UCSD-AML1 (cell line): Measurements from ENCODE around the gene TPSD1.
"Not testable (repeated sequence)": the region's sequence is repeated elsewhere in the genome, so short reads cannot be mapped to it uniquely, and the experiment has no call there.

Experiments
- DNase-seq: peaks from one replicate; lab custom pipeline; 2025; ENCODE audit not compliant: unreplicated experiment; lab: John Stamatoyannopoulos, UW

Gene TPSD1

DNA sequence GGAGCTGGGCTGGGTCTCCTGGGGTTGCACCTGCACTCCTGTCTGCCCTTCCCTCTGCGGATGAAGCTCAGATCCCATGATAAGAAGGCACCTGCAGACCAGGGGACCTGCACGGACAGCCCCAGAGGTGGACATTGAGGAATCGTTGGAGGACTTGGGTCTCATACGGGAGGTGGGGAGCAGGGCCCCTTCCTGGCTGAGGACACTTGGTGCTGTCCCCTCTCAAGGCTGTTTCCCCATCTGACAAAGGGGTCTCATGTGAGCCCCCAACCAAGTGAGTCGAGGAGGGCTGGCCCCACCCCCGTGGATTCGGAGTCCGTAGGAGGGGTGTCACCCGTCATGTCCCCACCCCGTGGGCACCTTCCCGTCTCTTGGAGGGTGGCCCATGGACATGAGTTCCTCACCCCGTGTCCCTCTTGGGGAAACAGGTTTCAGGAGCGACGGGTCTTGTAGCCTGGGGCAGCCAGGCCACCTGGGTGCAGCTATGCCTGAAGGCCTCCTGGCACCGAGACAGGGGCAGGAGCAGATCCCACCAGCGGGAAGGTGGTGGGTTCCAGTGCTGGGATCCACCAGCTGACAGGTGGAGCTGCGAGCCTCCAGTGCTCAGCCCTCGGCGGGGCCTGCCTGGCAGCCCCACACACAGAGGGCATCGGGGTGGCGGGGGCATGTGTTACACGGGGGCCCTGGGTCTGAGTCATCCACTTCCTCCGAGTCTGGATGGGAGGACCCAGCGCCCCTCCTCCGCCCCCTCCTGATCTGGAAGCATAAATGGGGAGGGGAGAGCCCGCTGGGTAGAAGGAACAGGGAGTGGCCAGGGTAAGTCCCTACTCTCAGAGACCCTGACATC is at the start of gene TPSD1:
TSS of gene TPSD1 (plus strand) at position 794 of the 847 bp plus-strand sequence. CDS start 212 bp downstream, outside the sequence.
- not testable (repeated sequence) for DNase-seq

DNA sequence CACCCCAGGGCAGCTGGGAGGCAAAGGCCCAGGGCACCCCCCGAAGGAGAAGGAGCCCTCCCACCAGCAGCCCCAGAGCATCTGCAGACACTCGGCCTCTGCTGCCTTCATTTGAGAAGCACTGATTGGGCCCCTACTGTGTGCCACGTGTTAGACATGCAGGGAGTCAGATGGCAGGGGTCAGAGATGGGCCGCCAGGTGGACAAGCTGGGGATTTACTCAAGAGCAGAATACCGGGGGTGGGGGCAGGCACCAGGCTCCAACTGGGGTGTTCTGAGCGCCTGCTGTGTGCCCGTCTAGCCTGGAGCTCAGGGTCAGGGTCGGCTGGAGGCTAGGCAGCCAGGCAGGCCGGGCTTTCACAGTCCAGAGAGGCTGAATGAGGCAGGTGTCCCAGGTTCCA is 49.5 kb upstream of the TPSD1 start:
- DNase-seq = no peak

GRCh38 chr16:1206786-1207185 is 49.1 kb upstream of the TPSD1 start:
- DNase-seq = no peak

DNA sequence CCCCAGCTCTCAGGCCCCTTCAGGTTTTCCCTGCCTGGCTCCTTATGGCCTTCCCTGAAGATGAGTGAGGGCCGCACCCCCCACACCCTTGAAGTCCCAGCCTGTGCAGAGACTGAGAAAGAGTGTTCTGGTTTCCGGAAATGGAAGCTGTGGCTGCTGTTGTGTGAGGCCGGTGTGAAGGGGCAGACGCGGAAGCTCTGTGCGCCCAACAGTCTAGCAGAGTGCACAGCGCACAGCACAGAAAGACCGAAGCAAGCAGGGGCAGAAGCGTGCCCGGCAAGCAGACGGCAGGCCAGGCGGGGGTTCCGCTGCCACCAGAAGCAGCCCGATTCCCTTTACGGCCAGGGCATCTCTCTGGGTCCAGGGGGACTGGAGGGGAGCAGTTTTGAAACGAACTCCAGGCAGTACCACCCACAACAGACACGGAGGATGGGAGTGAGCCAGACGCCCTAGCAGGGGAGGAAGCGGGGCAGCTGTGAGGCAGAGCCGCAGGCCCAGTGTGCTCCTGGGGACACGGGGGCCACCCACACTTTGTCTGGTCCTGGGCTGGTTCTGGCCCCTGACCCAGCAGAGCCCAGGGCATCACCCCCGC is 47.5 kb upstream of the TPSD1 start:
- peak; percentile 60 for DNase-seq

DNA sequence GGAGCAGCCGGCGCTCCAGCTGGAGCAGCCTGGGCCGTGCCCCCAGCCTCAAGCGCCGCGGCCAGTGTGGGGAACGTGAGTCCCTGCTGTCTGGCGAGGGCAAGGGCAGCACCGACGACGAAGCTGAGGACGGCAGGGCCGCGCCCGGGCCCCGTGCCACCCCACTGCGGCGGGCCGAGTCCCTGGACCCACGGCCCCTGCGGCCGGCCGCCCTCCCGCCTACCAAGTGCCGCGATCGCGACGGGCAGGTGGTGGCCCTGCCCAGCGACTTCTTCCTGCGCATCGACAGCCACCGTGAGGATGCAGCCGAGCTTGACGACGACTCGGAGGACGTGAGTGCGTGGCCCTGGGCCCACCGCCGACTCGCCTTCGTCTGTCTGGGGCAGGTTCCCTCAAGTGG is 46.8 kb upstream of the TPSD1 start:
- DNase-seq = no peak

DNA sequence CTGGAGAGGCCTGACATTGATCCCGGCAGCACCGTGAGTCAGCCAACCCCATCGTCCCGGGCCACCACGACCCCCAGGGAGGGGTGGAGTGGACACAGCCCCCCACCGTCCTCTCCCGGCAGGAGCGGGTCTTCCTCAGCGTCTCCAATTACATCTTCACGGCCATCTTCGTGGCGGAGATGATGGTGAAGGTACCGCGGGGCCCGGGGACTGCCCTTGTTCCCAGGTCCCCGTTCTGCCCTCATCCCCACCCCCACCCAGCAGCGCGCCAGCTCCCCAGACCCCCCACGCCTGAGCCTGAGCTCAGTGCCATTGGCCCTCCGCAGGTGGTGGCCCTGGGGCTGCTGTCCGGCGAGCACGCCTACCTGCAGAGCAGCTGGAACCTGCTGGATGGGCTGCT is 45.4 kb upstream of the TPSD1 start:
- no peak for DNase-seq

DNA sequence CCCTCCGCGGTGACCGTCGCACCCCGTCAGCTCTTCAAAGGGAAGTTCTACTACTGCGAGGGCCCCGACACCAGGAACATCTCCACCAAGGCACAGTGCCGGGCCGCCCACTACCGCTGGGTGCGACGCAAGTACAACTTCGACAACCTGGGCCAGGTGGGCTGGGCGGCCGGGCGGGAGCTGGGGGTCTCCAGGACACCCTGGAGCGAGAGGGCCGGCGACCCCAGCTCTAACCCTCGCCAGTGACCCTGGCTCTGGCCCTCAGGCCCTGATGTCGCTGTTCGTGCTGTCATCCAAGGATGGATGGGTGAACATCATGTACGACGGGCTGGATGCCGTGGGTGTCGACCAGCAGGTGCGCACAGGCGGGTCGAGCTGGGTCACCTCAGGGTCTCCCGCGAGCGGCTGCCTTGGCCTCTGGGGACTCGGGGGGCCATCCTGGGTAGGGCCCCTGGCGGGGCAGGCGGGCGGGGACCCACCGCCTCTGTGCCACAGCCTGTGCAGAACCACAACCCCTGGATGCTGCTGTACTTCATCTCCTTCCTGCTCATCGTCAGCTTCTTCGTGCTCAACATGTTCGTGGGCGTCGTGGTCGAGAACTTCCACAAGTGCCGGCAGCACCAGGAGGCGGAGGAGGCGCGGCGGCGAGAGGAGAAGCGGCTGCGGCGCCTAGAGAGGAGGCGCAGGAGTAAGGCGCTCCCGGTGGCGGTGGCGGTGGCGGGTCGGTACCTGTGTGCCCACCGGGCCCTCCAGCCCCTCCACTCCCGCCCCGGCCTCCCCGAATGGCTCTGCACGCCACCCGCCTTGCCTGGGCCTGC is 44.2 kb upstream of the TPSD1 start:
- DNase-seq = no peak

- no peak for DNase-seq
Observed at GRCh38 chr16:1212616-1213194, 43.2 kb upstream of the TPSD1 start.

DNA sequence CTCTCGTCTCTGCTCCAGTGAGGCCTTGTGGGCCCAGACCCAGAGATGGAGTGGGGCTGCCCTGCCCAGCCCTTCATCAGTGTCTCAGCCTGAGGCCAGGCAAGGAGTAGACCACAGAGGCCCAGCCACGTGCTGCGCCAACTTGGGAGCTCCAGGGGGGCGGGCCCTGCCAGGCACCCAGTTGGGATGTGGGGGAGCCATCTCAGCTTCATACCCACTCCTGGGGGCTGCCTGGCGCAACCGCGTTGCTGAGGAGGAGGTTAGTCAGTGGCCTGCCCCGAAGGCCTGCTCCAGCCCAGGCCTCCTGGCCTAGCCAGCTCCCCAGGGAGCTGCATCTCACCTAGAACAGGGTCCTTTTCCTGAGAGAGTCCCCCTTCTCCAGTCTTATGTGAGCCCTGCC is 42.6 kb upstream of the TPSD1 start:
- DNase-seq = no peak

DNA sequence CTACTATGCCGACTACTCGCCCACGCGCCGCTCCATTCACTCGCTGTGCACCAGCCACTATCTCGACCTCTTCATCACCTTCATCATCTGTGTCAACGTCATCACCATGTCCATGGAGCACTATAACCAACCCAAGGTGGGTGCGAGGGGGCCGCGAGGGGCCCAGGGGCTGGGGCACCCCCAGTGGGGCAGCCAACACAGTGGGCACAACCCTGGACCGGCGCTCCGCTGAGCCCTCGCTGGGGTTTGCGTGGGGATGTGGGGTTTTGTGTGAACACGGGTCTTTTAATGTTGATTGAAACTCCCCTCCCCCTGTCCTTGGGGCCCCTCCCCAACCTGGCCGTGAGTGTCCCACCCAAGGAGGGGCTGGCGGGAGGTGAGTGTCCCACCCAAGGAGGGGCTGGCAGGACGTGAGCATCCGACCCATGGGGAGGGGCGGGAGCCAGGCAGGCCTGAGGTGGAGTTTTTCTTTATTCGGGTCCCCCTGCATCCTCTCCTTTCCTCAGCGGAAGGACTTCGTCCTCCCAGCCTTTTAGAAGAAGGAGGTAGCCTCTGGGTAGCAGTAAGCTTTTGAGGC is 42.0 kb upstream of the TPSD1 start:
- no peak for DNase-seq

DNA sequence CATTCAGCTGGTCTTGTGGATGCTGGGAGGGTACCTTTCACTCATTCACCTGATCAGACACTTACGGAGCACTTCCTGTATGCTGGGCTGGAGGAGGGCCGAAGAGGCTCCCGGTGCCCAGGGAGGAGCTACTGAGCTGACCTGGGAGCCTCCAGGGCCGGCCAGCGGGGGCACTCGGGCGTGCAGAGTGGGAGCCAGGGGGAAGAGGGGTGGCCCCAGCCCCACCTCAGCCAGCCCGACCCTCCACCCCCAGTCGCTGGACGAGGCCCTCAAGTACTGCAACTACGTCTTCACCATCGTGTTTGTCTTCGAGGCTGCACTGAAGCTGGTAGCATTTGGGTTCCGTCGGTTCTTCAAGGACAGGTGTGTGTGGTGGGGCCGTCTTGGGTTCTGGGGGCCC is 41.1 kb upstream of the TPSD1 start:
- no peak for DNase-seq

- no peak for DNase-seq
Observed at GRCh38 chr16:1215574-1216295, 40.1 kb upstream of the TPSD1 start.

GRCh38 chr16:1216296-1216619 is 39.6 kb upstream of the TPSD1 start:
- peak; percentile 22 for DNase-seq

DNA sequence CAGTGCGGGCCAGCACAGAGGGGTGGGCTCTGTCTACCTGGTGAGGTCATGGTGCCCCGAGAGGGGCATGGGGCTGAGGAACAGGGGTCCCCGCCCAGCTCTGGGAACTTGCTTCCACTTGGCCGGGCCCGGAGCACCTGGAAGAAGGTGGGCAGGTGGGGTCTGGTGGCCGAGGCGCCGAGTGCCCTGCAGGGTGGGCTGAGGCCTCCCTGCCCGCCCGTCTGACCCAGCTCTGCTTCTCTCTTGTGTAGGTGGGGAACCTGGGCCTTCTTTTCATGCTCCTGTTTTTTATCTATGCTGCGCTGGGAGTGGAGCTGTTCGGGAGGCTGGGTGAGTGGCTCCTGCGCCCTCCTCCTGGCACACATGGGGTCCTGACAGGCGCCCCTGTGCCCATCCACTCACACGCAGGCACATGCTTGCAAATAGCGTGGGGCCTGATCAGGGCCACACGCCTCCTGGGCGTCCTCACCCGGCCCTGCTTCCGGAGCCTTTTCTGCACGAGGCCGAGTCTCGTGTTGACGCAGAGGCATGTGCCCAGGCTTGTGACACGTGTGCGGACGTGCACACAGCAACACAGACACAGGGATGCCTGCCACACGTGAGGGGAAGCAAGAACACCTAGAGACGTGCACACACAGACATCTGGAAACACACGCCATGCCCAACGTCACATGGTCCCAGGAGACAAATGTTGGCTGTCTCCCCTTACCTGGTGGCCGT is 39.0 kb upstream of the TPSD1 start:
- no peak for DNase-seq

GRCh38 chr16:1217526-1217925 is 38.3 kb upstream of the TPSD1 start:
- DNase-seq = no peak

- DNase-seq = no peak
Observed at GRCh38 chr16:1218061-1218929, 37.6 kb upstream of the TPSD1 start.

DNA sequence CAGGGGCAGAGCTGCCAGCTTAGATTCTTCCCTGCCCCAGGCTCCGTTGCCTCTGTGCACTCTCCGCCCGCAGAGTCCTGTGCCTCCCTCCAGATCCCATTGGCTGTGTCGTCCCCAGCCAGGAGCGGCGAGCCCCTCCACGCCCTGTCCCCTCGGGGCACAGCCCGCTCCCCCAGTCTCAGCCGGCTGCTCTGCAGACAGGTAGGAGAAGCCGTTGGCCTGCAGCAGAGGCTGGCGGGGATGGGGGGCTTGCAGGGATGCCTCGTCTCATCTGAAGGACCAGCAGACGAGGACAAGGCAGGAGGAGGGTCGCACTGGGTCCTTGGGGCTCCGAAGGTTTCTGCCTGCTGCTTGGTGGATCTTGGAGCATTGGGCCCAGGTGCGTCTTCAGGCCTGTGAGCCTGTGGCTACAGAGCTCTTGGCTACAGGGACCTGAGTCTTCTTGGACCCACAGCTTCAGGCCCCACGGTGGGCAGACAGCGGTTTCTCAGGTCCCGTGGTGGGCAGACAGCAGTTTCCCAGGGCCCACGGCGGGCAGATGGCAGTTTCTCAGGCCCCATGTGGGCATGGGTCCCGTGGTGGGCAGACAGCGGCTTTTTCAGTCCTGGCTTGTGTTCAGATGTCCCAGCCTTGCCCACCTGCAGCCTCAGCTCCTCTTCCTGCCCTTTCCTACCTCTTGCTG is 36.8 kb upstream of the TPSD1 start:
- no peak for DNase-seq

- DNase-seq = no peak
Observed at GRCh38 chr16:1220098-1220728, 35.7 kb upstream of the TPSD1 start.
